BLaER1 (cell line): ENCODE results near the gene FKBP10.

Experiments used
- H3K27ac ChIP-seq: shearing (Covaris generic); formaldehyde crosslinking; 2 replicates; pipeline ENCODE4 v1.8.1; 2022
- H3K27me3 ChIP-seq: shearing (Covaris generic); formaldehyde crosslinking; 2 replicates; pipeline ENCODE4 v1.8.1; 2022
- H3K36me3 ChIP-seq: shearing (Covaris generic); formaldehyde crosslinking; 2 replicates; pipeline ENCODE4 v1.8.1; 2022
- H3K4me1 ChIP-seq: shearing (Covaris generic); formaldehyde crosslinking; 2 replicates; pipeline ENCODE4 v1.8.1; 2022
- H3K4me2 ChIP-seq: shearing (Covaris generic); formaldehyde crosslinking; 2 replicates; pipeline ENCODE4 v1.8.1; 2022
- H3K4me3 ChIP-seq: shearing (Covaris generic); formaldehyde crosslinking; 2 replicates; pipeline ENCODE4 v1.8.1; 2022
- H3K9ac ChIP-seq: shearing (Covaris generic); formaldehyde crosslinking; 2 replicates; pipeline ENCODE4 v1.8.1; 2022
- H3K9me3 ChIP-seq: shearing (Covaris generic); formaldehyde crosslinking; 2 replicates; pipeline ENCODE4 v1.8.1; 2022
- H4K20me1 ChIP-seq: shearing (Covaris generic); formaldehyde crosslinking; 2 replicates; pipeline ENCODE4 v1.8.1; 2022
- Cebpa-rat ChIP-seq: shearing (Covaris generic); IDR thresholded peaks from 2 replicates; pipeline ENCODE4 v1.8.1; 2022

The FKBP10 gene

GRCh38 chr17:41812381-41813151, at the start of gene FKBP10:
FKBP10 (plus strand) TSS chr17:41813004; CDS start chr17:41813035, 31 bp downstream.
- H4K20me1 ChIP-seq = no peaks in the 10 kb centered on the region
- H3K36me3 ChIP-seq = peaks cover 17% of the 10 kb centered on the region; the same call in 1 of the 2 replicates
- H3K4me3 ChIP-seq = peak within 1 kb of the TSS; percentile 82
- peaks cover 48% of the 10 kb centered on the region for H3K4me1 ChIP-seq
- no peaks in the 10 kb centered on the region for H3K27me3 ChIP-seq
- H3K9ac ChIP-seq = peak within 1 kb of the TSS; percentile 81
- peak within 1 kb of the TSS; percentile 98 for H3K4me2 ChIP-seq
- H3K9me3 ChIP-seq = no peaks in the 10 kb centered on the region
- peak within 1 kb of the TSS; percentile 84 for H3K27ac ChIP-seq
- no peak for TF ChIP-seq Cebpa-rat

GRCh38 chr17:41763327-41763726, 49.5 kb upstream of the FKBP10 start:
- H3K4me3 ChIP-seq = no peak overlapping the region
- H3K36me3 ChIP-seq = peaks cover 100% of the 10 kb centered on the region
- 0 out of 2 replicates have a peak, but pooled peaks cover 6% of the 10 kb centered on the region for H3K4me1 ChIP-seq
- peaks cover 97% of the 10 kb centered on the region for H4K20me1 ChIP-seq
- H3K27ac ChIP-seq = no peak overlapping the region
- no peak overlapping the region for H3K9ac ChIP-seq
- no peak overlapping the region for H3K4me2 ChIP-seq
- no peaks in the 10 kb centered on the region for H3K9me3 ChIP-seq
- no peaks in the 10 kb centered on the region for H3K27me3 ChIP-seq
- no peak for TF ChIP-seq Cebpa-rat

- no peak for TF ChIP-seq Cebpa-rat
- peaks cover 100% of the 10 kb centered on the region for H3K36me3 ChIP-seq
- no peaks in the 10 kb centered on the region for H3K27me3 ChIP-seq
- H3K9me3 ChIP-seq = no peaks in the 10 kb centered on the region
- H3K9ac ChIP-seq = no peak overlapping the region
- no peak overlapping the region for H3K4me2 ChIP-seq
- H3K27ac ChIP-seq = no peak overlapping the region
- no peak overlapping the region for H3K4me3 ChIP-seq
- peaks cover 97% of the 10 kb centered on the region for H4K20me1 ChIP-seq
- H3K4me1 ChIP-seq = 0 out of 2 replicates have a peak, but pooled peaks cover 1% of the 10 kb centered on the region
Measured at GRCh38 chr17:41766135-41766534, 46.7 kb upstream of the FKBP10 start.

- H4K20me1 ChIP-seq = peaks cover 97% of the 10 kb centered on the region
- H3K4me2 ChIP-seq = no peak overlapping the region
- H3K4me3 ChIP-seq = no peak overlapping the region
- H3K27me3 ChIP-seq = no peaks in the 10 kb centered on the region
- TF ChIP-seq Cebpa-rat = no peak
- no peaks in the 10 kb centered on the region for H3K9me3 ChIP-seq
- peaks cover 100% of the 10 kb centered on the region for H3K36me3 ChIP-seq
- no peak overlapping the region for H3K9ac ChIP-seq
- H3K27ac ChIP-seq = no peak overlapping the region
- H3K4me1 ChIP-seq = peaks cover 11% of the 10 kb centered on the region
Measured at GRCh38 chr17:41767324-41768042, 45.3 kb upstream of the FKBP10 start.

GRCh38 chr17:41768682-41769288, 44.0 kb upstream of the FKBP10 start:
- H3K27ac ChIP-seq = no peak overlapping the region
- no peaks in the 10 kb centered on the region for H3K9me3 ChIP-seq
- TF ChIP-seq Cebpa-rat = no peak
- no peaks in the 10 kb centered on the region for H3K27me3 ChIP-seq
- peaks cover 97% of the 10 kb centered on the region for H4K20me1 ChIP-seq
- peaks cover 95% of the 10 kb centered on the region for H3K36me3 ChIP-seq
- H3K4me2 ChIP-seq = no peak overlapping the region
- no peak overlapping the region for H3K4me3 ChIP-seq
- peaks cover 24% of the 10 kb centered on the region for H3K4me1 ChIP-seq
- no peak overlapping the region for H3K9ac ChIP-seq

GRCh38 chr17:41769346-41769862, 43.4 kb upstream of the FKBP10 start:
- no peaks in the 10 kb centered on the region for H3K27me3 ChIP-seq
- H3K4me1 ChIP-seq = peaks cover 30% of the 10 kb centered on the region
- H3K9ac ChIP-seq = no peak overlapping the region
- H4K20me1 ChIP-seq = peaks cover 98% of the 10 kb centered on the region
- no peak for TF ChIP-seq Cebpa-rat
- H3K27ac ChIP-seq = no peak overlapping the region
- peaks cover 91% of the 10 kb centered on the region for H3K36me3 ChIP-seq
- H3K9me3 ChIP-seq = no peaks in the 10 kb centered on the region
- no peak overlapping the region for H3K4me2 ChIP-seq
- H3K4me3 ChIP-seq = no peak overlapping the region

GRCh38 chr17:41769985-41770384, 42.8 kb upstream of the FKBP10 start:
- Histone ChIP-seq H3K36me3 (peaks cover 91% of the 10 kb centered on the region), H3K4me1 (peaks cover 36% of the 10 kb centered on the region), H3K4me2 (no peak overlapping the region), H3K9me3 (no peaks in the 10 kb centered on the region), H3K27ac (no peak overlapping the region), H3K27me3 (no peaks in the 10 kb centered on the region), H3K9ac (no peak overlapping the region), H4K20me1 (peaks cover 98% of the 10 kb centered on the region), H3K4me3 (no peak overlapping the region)
- no peak for TF ChIP-seq Cebpa-rat

GRCh38 chr17:41771389-41772206, 41.2 kb upstream of the FKBP10 start:
- H3K9ac ChIP-seq = peak overlapping the region; percentile 49; the same call in 1 of the 2 replicates
- peak overlapping the region; percentile 60 for H3K27ac ChIP-seq
- peaks cover 100% of the 10 kb centered on the region for H4K20me1 ChIP-seq
- peaks cover 91% of the 10 kb centered on the region for H3K36me3 ChIP-seq
- no peak overlapping the region for H3K4me3 ChIP-seq
- H3K9me3 ChIP-seq = no peaks in the 10 kb centered on the region
- no peaks in the 10 kb centered on the region for H3K27me3 ChIP-seq
- H3K4me1 ChIP-seq = peaks cover 52% of the 10 kb centered on the region
- peak overlapping the region; percentile 99 for H3K4me2 ChIP-seq
- TF ChIP-seq Cebpa-rat = no peak

- Histone ChIP-seq H3K4me3 (no peak overlapping the region), H3K27me3 (no peaks in the 10 kb centered on the region), H3K9ac (peak overlapping the region; percentile 49; the same call in 1 of the 2 replicates), H3K4me2 (peak overlapping the region; percentile 99), H3K36me3 (peaks cover 91% of the 10 kb centered on the region), H3K4me1 (peaks cover 58% of the 10 kb centered on the region), H3K27ac (peak overlapping the region; percentile 60), H4K20me1 (peaks cover 100% of the 10 kb centered on the region), H3K9me3 (no peaks in the 10 kb centered on the region)
- TF ChIP-seq Cebpa-rat = no peak
Measured at GRCh38 chr17:41772218-41772585, 40.6 kb upstream of the FKBP10 start.
